Islet of Langerhans (tissue), 1 donor: ENCODE measurements around the gene ETV1.
A peak's percentile ranks its signal among the peaks of the same experiment; 100 is the strongest.

Experiments used
- FAIRE-seq: peaks from one replicate; lab custom pipeline; 2011; peaks lifted over from hg19 to GRCh38; lab: Jason Lieb, UNC

Gene ETV1

GRCh38 chr7:13989126-13989948 lies at the start of gene ETV1:
TSS of gene ETV1 (minus strand) at chr7:13989666. CDS start at chr7:13989052, 614 bp downstream.
- peak; percentile 41 for FAIRE-seq

GRCh38 chr7:14024406-14024805 lies 34.9 kb upstream of the ETV1 start:
- FAIRE-seq = no peak

- no peak for FAIRE-seq
Measured at GRCh38 chr7:14023838-14024237, 34.4 kb upstream of the ETV1 start.

- no peak for FAIRE-seq
Measured at GRCh38 chr7:14023342-14023741, 33.9 kb upstream of the ETV1 start.

GRCh38 chr7:14021069-14021468 lies 31.6 kb upstream of the ETV1 start:
- FAIRE-seq = no peak

- FAIRE-seq = no peak
Measured at GRCh38 chr7:14020339-14020900, 31.0 kb upstream of the ETV1 start.

GRCh38 chr7:14018751-14019150 lies 29.3 kb upstream of the ETV1 start:
- FAIRE-seq = no peak

- FAIRE-seq = no peak
Measured at GRCh38 chr7:14016950-14017349, 27.5 kb upstream of the ETV1 start.

GRCh38 chr7:14013898-14014297 lies 24.4 kb upstream of the ETV1 start:
- no peak for FAIRE-seq

- no peak for FAIRE-seq
Measured at GRCh38 chr7:14009453-14010418, 20.3 kb upstream of the ETV1 start.

GRCh38 chr7:14001139-14001538 lies 11.7 kb upstream of the ETV1 start:
- no peak for FAIRE-seq

- FAIRE-seq = no peak
Measured at GRCh38 chr7:14000247-14000646, 10.8 kb upstream of the ETV1 start.

- no peak for FAIRE-seq
Measured at GRCh38 chr7:13998866-13999265, 9.4 kb upstream of the ETV1 start.

GRCh38 chr7:13992596-13992964 lies 3.1 kb upstream of the ETV1 start:
- FAIRE-seq = no peak

- peak; percentile 77 for FAIRE-seq
Measured at GRCh38 chr7:13991791-13992595, 2.5 kb upstream of the ETV1 start.

- FAIRE-seq = peak; percentile 75
Measured at GRCh38 chr7:13990984-13991790, 1.7 kb upstream of the ETV1 start.

GRCh38 chr7:13990319-13990983 lies 985 bp upstream of the ETV1 start:
- no peak for FAIRE-seq

GRCh38 chr7:13989949-13990305 lies 461 bp upstream of the ETV1 start:
- FAIRE-seq = no peak

GRCh38 chr7:13988731-13989125 lies 738 bp downstream of the ETV1 start:
- FAIRE-seq = no peak

- FAIRE-seq = no peak
Measured at GRCh38 chr7:13988065-13988464, 1.4 kb downstream of the ETV1 start.

- peak; percentile 86 for FAIRE-seq
Measured at GRCh38 chr7:13987395-13987794, 2.1 kb downstream of the ETV1 start.
